H1 (cell line): Measurements from ENCODE around the gene FRMD3. TPM values are rescaled to one million over a fixed set of nuclear protein-coding genes. Genes with fewer than 3 reads are reported as not detected.

Source experiments
- CTCF ChIA-PET: fragments of 300-600 bp; sonication (Branson Sonifier 250); formaldehyde crosslinking; loops from one replicate; lab custom pipeline; 2021; ENCODE audit not compliant: partially characterized antibody; lab: Charles Lee
- POLR2A ChIA-PET: fragments of 300-600 bp; sonication (Branson Sonifier 250); formaldehyde crosslinking; loops from one replicate; lab custom pipeline; 2021; ENCODE audit warnings: inconsistent platforms; ENCODE audit not compliant: partially characterized antibody; lab: Charles Lee
- DNase-seq, 2 experiments: peaks; one replicate each; pipeline versions ENCODE4 v3.0.0 to v3.0.0-alpha.2; 2010 to 2022; ENCODE audit warnings: low spot score in 2 of 2, low read depth in 1 of 2, mixed read lengths in 1 of 2
- FAIRE-seq: peaks from 2 replicates; lab custom pipeline; 2011; peaks lifted over from hg19 to GRCh38; lab: Jason Lieb, UNC
- H2AFZ ChIP-seq: 2 replicates; pipeline ENCODE4 v1.8.1; 2012; ENCODE audit warnings: low read length, inconsistent platforms
- H2AK5ac ChIP-seq: 2 replicates; pipeline ENCODE4 v1.6.1; 2013; ENCODE audit warnings: low read depth, low read length
- H2BK120ac ChIP-seq: replicated peaks from 2 replicates; pipeline ENCODE3; 2013; ENCODE audit warnings: low read depth, low read length, inconsistent platforms
- H2BK12ac ChIP-seq: 2 replicates; pipeline ENCODE4 v1.6.1; 2013; ENCODE audit warnings: low read depth, low read length
- H2BK15ac ChIP-seq: 2 replicates; pipeline ENCODE4 v1.6.1; 2013; ENCODE audit warnings: low read length
- H2BK20ac ChIP-seq: 2 replicates; pipeline ENCODE4 v1.6.1; 2013; ENCODE audit warnings: low read length
- H2BK5ac ChIP-seq: 2 replicates; pipeline ENCODE4 v1.6.1; 2013; ENCODE audit warnings: low read depth, low read length
- H3K14ac ChIP-seq: 2 replicates; pipeline ENCODE4 v1.6.1; 2013; ENCODE audit warnings: inconsistent platforms; ENCODE audit not compliant: insufficient read length
- H3K18ac ChIP-seq: 2 replicates; pipeline ENCODE4 v1.6.1; 2013; ENCODE audit warnings: low read length; ENCODE audit errors: extremely low read depth
- H3K23ac ChIP-seq: 2 replicates; pipeline ENCODE4 v1.6.1; 2013; ENCODE audit warnings: inconsistent platforms; ENCODE audit not compliant: insufficient read length
- H3K23me2 ChIP-seq: 2 replicates; pipeline ENCODE4 v1.6.1; 2013; ENCODE audit warnings: low read depth, low read length
- H3K27ac ChIP-seq: 2 replicates; pipeline ENCODE4 v1.6.1; 2011; ENCODE audit warnings: low read depth, low read length, inconsistent platforms
- H3K27me3 ChIP-seq, 4 experiments: replicated peaks in 1 of 4; 1 replicate in 1 of 4; 2 replicates in 3 of 4; pipeline versions ENCODE4 v1.6.1 to v1.8.1; 2011 to 2013; ENCODE audit warnings: low read length in 3 of 4, mild to moderate bottlenecking in 3 of 4, inconsistent platforms in 2 of 4, mixed read lengths in 2 of 4, moderate library complexity in 1 of 4; ENCODE audit not compliant: control insufficient read depth in 3 of 4, insufficient read depth in 3 of 4; ENCODE audit errors: extremely low read depth in 1 of 4
- H3K36me3 ChIP-seq, 4 experiments: 2 replicates each; pipeline versions ENCODE4 v1.6.1 to v1.8.1; 2011 to 2013; ENCODE audit warnings: mild to moderate bottlenecking in 4 of 4, low read length in 3 of 4, moderate library complexity in 2 of 4, control low read depth in 1 of 4, inconsistent platforms in 1 of 4; ENCODE audit not compliant: insufficient read depth in 4 of 4, control insufficient read depth in 2 of 4
- H3K4ac ChIP-seq: replicated peaks from 2 replicates; pipeline ENCODE3; 2013; ENCODE audit warnings: low read length, low read depth, mixed read lengths, inconsistent platforms; ENCODE audit not compliant: insufficient read length
- H3K4me1 ChIP-seq, 4 experiments: replicated peaks in 1 of 4; 1 replicate in 1 of 4; 2 replicates in 3 of 4; pipeline versions ENCODE4 v1.6.1 to v1.8.1; 2011 to 2013; ENCODE audit warnings: low read length in 3 of 4, inconsistent platforms in 2 of 4, mixed read lengths in 1 of 4; ENCODE audit not compliant: insufficient read depth in 4 of 4, control insufficient read depth in 3 of 4
- H3K4me2 ChIP-seq, 2 experiments: 2 replicates each; pipeline versions ENCODE4 v1.6.1 to v1.8.1; 2011 to 2013; ENCODE audit warnings: low read depth in 2 of 2, low read length in 2 of 2, control low read depth in 1 of 2, inconsistent platforms in 1 of 2, mild to moderate bottlenecking in 1 of 2; ENCODE audit not compliant: insufficient read depth in 1 of 2
- H3K4me3 ChIP-seq, 4 experiments: fragments of 200-600, 300-600 bp in 1 of 4; sonication (generic), shearing (Covaris generic), sonication (Bioruptor Twin) in 1 of 4; 2 replicates each; pipeline versions ENCODE4 v1.5.1 to v1.8.1; 2011 to 2016; ENCODE audit warnings: low read length in 4 of 4, low read depth in 3 of 4, control low read depth in 2 of 4, inconsistent platforms in 2 of 4, mild to moderate bottlenecking in 2 of 4, mixed read lengths in 1 of 4, moderate library complexity in 1 of 4; ENCODE audit not compliant: insufficient read depth in 2 of 4; ENCODE audit errors: extremely low read depth in 1 of 4
- H3K56ac ChIP-seq: replicated peaks from 2 replicates; pipeline ENCODE3; 2013; ENCODE audit warnings: low read depth, mild to moderate bottlenecking, mixed read lengths, low read length, inconsistent platforms; ENCODE audit not compliant: insufficient read length
- H3K79me1 ChIP-seq: 2 replicates; pipeline ENCODE4 v1.6.1; 2013; ENCODE audit warnings: low read depth, low read length, control low read depth
- H3K79me2 ChIP-seq, 2 experiments: 2 replicates each; pipeline versions ENCODE4 v1.6.1 to v1.8.1; 2012 to 2013; ENCODE audit warnings: low read length in 2 of 2, mild to moderate bottlenecking in 2 of 2, inconsistent platforms in 1 of 2; ENCODE audit not compliant: insufficient read depth in 2 of 2, control insufficient read depth in 1 of 2
- H3K9ac ChIP-seq, 4 experiments: replicated peaks in 1 of 4; 1 replicate in 1 of 4; 2 replicates in 3 of 4; pipeline versions ENCODE4 v1.6.1 to v1.8.1; 2011 to 2013; ENCODE audit warnings: low read depth in 3 of 4, low read length in 3 of 4, control low read depth in 2 of 4, mild to moderate bottlenecking in 2 of 4, moderate library complexity in 2 of 4, inconsistent platforms in 1 of 4; ENCODE audit errors: extremely low read depth in 1 of 4
- H3K9me3 ChIP-seq, 2 experiments: 2 replicates each; pipeline versions ENCODE4 v1.6.1 to v1.8.1; 2012 to 2013; ENCODE audit warnings: mild to moderate bottlenecking in 2 of 2, moderate library complexity in 2 of 2, control low read depth in 1 of 2, inconsistent platforms in 1 of 2, low read depth in 1 of 2, low read length in 1 of 2, mixed read lengths in 1 of 2; ENCODE audit not compliant: insufficient read depth in 2 of 2
- H4K20me1 ChIP-seq, 2 experiments: replicated peaks in 1 of 2; 2 replicates each; pipeline versions ENCODE3 to v1.8.1; 2011 to 2013; ENCODE audit warnings: inconsistent platforms in 2 of 2, low read length in 2 of 2, mild to moderate bottlenecking in 1 of 2; ENCODE audit not compliant: insufficient read depth in 2 of 2, control insufficient read depth in 1 of 2
- H4K5ac ChIP-seq: 2 replicates; pipeline ENCODE4 v1.6.1; 2013; ENCODE audit warnings: low read length, low read depth, mixed read lengths, inconsistent platforms; ENCODE audit not compliant: insufficient read length
- H4K8ac ChIP-seq: 2 replicates; pipeline ENCODE4 v1.8.0; 2013; ENCODE audit warnings: mild to moderate bottlenecking, moderate library complexity, low read length, inconsistent platforms; ENCODE audit not compliant: insufficient read depth; ENCODE audit errors: extremely low read depth
- H4K91ac ChIP-seq: replicated peaks from 2 replicates; pipeline ENCODE3; 2013; ENCODE audit warnings: low read length, mixed read lengths, inconsistent platforms; ENCODE audit not compliant: insufficient read length
- ASH2L ChIP-seq: fragments of 200-600, 300-600 bp; sonication (generic); IDR thresholded peaks from one replicate; pipeline ENCODE4 v1.7.1; 2017; ENCODE audit warnings: low read length
- BCL11A ChIP-seq, 2 experiments: IDR thresholded peaks; one replicate each; pipeline ENCODE4 v1.6.1; 2011; ENCODE audit warnings: low read depth in 2 of 2, low read length in 2 of 2, mild to moderate bottlenecking in 2 of 2
- CBX8 ChIP-seq: fragments of 300-800, 300-1000 bp; sonication (generic); IDR thresholded peaks from 2 replicates; pipeline ENCODE4 v1.7.1; 2016; ENCODE audit warnings: low read depth, low read length, borderline replicate concordance
- CEBPB ChIP-seq: IDR thresholded peaks from 2 replicates; pipeline ENCODE4 v1.6.1; 2012; ENCODE audit warnings: low read depth, low read length
- EP300 ChIP-seq, 2 experiments: IDR thresholded peaks; 1 replicate in 1 of 2; 2 replicates in 1 of 2; pipeline ENCODE4 v1.6.1; 2011 to 2012; ENCODE audit warnings: low read depth in 2 of 2, low read length in 2 of 2, mild to moderate bottlenecking in 2 of 2, borderline replicate concordance in 1 of 2, inconsistent platforms in 1 of 2, moderate library complexity in 1 of 2
- KDM1A ChIP-seq: fragments of 200-600, 300-600 bp; sonication (generic); IDR thresholded peaks from 2 replicates; pipeline ENCODE4 v1.7.1; 2016; ENCODE audit warnings: mild to moderate bottlenecking, low read length, borderline replicate concordance
- NRF1 ChIP-seq: IDR thresholded peaks from 2 replicates; pipeline ENCODE4 v1.6.1; 2011; ENCODE audit warnings: mild to moderate bottlenecking, low read depth, low read length, improper control_type of control experiment
- POLR2A ChIP-seq, 2 experiments: IDR thresholded peaks; 1 replicate in 1 of 2; 2 replicates in 1 of 2; pipeline ENCODE4 v1.6.1; 2011; ENCODE audit warnings: low read depth in 2 of 2, low read length in 2 of 2, mild to moderate bottlenecking in 2 of 2; ENCODE audit errors: control extremely low read depth in 1 of 2
- POLR2AphosphoS5 ChIP-seq: IDR thresholded peaks from 2 replicates; pipeline ENCODE4 v1.6.1; 2011; ENCODE audit warnings: low read depth, low read length
- RAD21 ChIP-seq, 2 experiments: IDR thresholded peaks in 1 of 2; conservative IDR thresholded peaks in 1 of 2; 2 replicates each; pipeline ENCODE4 v1.6.1; 2011; ENCODE audit warnings: low read depth in 2 of 2, low read length in 2 of 2, improper control_type of control experiment in 1 of 2, inconsistent platforms in 1 of 2, mild to moderate bottlenecking in 1 of 2, moderate library complexity in 1 of 2
- RFX5 ChIP-seq: IDR thresholded peaks from 2 replicates; pipeline ENCODE4 v1.6.1; 2011; ENCODE audit warnings: low read depth, low read length, improper control_type of control experiment, borderline replicate concordance
- SIX5 ChIP-seq: IDR thresholded peaks from 2 replicates; pipeline ENCODE4 v1.6.1; 2011; ENCODE audit warnings: mild to moderate bottlenecking, low read depth, low read length
- SUZ12 ChIP-seq: fragments of 200-600 bp; sonication (generic); IDR thresholded peaks from 2 replicates; pipeline ENCODE4 v1.6.1; 2012; ENCODE audit warnings: mild to moderate bottlenecking, inconsistent platforms, low read length, moderate library complexity, mixed read lengths
- TAF1 ChIP-seq: IDR thresholded peaks from 2 replicates; pipeline ENCODE4 v1.6.1; 2011; ENCODE audit warnings: mild to moderate bottlenecking, low read depth, low read length
- WGBS, 2 experiments: shearing (Covaris generic) in 1 of 2; methylation state at CpG; one replicate each; pipeline versions ENCODE4 v1.1.6 to v1.1.7; 2013 to 2015; ENCODE audit warnings: low lambda C conversion rate in 2 of 2, mixed read lengths in 2 of 2, inconsistent platforms in 1 of 2, low coverage in 1 of 2, missing lambda C conversion rate in 1 of 2; ENCODE audit not compliant: insufficient replicate concordance in 2 of 2, insufficient coverage in 1 of 2, insufficient read length in 1 of 2; ENCODE audit errors: extremely low coverage in 1 of 2, missing lambda C conversion rate in 1 of 2; 5-methylcytosine and 5-hydroxymethylcytosine counted together
- polyA plus RNA-seq, 7 experiments: library from polyadenylated mRNA; depleted of rRNA in 3 of 7; stranded (reverse) in 5 of 7; unstranded in 2 of 7; fragments of >200 nt in 5 of 7; fragments of 200-250 nt in 2 of 7; gene quantifications; 1 replicate in 5 of 7; 2 replicates in 1 of 7; 4 replicates in 1 of 7; pipeline versions ENCODE4 v1.2.1 to v1.2.3, GENCODE V29; 2011 to 2013; ENCODE audit warnings: missing spikeins in 2 of 7, mixed read lengths in 2 of 7
- total RNA-seq: library from RNA; stranded (reverse); fragmentation: NEBNext Ultra II Directional; extraction: Animal tissue kit (Norgen Biotek cat#: 25700); gene quantifications from 2 replicates; pipeline ENCODE4 v1.2.1, GENCODE V29; 2021
- TF ChIP-seq, protein P1 (sequence below): IDR thresholded peaks from 2 replicates; pipeline ENCODE4 v1.6.1; 2012; ENCODE audit warnings: inconsistent platforms

The FRMD3 gene
- total and polyA plus RNA-seq, 2 of the 8 experiments (the other 6 are each of a cell fraction or from before 2014, with no cell fraction given) = 0.15 to 1.4 TPM

- WGBS, 2 experiments = 96% methylated on average over 2 of the region's 2 CpGs; no CpG with 5 or more reads in 1 of the 2 experiments
- Histone ChIP-seq H3K79me1 (no peaks in the 10 kb centered on the region), H3K23me2 (peaks cover 13% of the 10 kb centered on the region; the same call in 1 of the 2 replicates), H4K5ac (no peak overlapping the region), H2AK5ac (no peak overlapping the region), H3K36me3 (no peaks in the 10 kb centered on the region), H2AFZ (no peak overlapping the region), H2BK5ac (no peak overlapping the region), H4K20me1 (no peaks in the 10 kb centered on the region), H3K4me3 (no peak overlapping the region), H3K79me2 (no peaks in the 10 kb centered on the region), H3K56ac (no peak overlapping the region), H3K18ac (no peak overlapping the region), H3K9ac (no peak overlapping the region), H3K4me2 (no peak overlapping the region), H3K4me1 (peaks cover 0 to 10% (median 4%) of the 10 kb centered on the region in 4 experiments; a peak in 6 of 7 replicates), H2BK120ac (no peak overlapping the region), H4K91ac (no peak overlapping the region), H3K27me3 (peaks cover 12 to 21% (median 19%) of the 10 kb centered on the region in 4 experiments), H3K27ac (no peak overlapping the region), H3K4ac (no peak overlapping the region), H2BK20ac (no peak overlapping the region), H4K8ac (no peak overlapping the region), H2BK12ac (no peak overlapping the region)
- DNase-seq = no peak
- TF ChIP-seq SUZ12 (no peak), CBX8 (no peak), POLR2AphosphoS5 (no peak), EP300 (IDR thresholded peaks at IDR 0.05; ENCODE audit: borderline replicate concordance in 1 of 2, low read depth in 2 of 2, low read length in 2 of 2) (no peak), SIX5 (no peak), ASH2L (no peak), KDM1A (no peak), BCL11A (IDR thresholded peaks at IDR 0.05; ENCODE audit: low read depth in 2 of 2, low read length in 2 of 2) (no peak), RAD21 (IDR thresholded peaks at IDR 0.05 in 1 of 2, conservative IDR thresholded peaks at IDR 0.05 in 1 of 2; ENCODE audit: low read depth in 2 of 2, low read length in 2 of 2) (no peak), CEBPB (no peak), TAF1 (no peak), RFX5 (no peak), NRF1 (no peak), POLR2A (IDR thresholded peaks at IDR 0.05; ENCODE audit: control extremely low read depth in 1 of 2, low read depth in 2 of 2, low read length in 2 of 2) (no peak)
- TF ChIP-seq, protein P1, sequence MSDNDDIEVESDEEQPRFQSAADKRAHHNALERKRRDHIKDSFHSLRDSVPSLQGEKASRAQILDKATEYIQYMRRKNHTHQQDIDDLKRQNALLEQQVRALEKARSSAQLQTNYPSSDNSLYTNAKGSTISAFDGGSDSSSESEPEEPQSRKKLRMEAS = no peak
- TF ChIP-seq, all 59 proteins: peak for 0
- ChIA-PET CTCF (interaction anchor here (1.4 to 2.9 kb wide), 3 partner anchors 11 to 199 kb away, joined by 4 to 27 read pairs (median 16); no protein-coding TSS in a partner anchor), POLR2A (no interaction called here)
- Histone ChIP-seq H2BK15ac (no peak overlapping the region), H3K23ac (no peak overlapping the region), H3K9me3 (peaks cover 0 to 4% of the 10 kb centered on the region in 2 experiments; a peak in 2 of 4 replicates), H3K14ac (no peak overlapping the region)
- no peak for FAIRE-seq
These were observed 4.9 kb downstream of the FRMD3 start for GRCh38 chr9:83533296-83533695.
